HG02642 (cell line): ENCODE measurements around the gene OR2F2.

Experiments used
- ATAC-seq: cut with Tn5 transposase; IDR thresholded peaks from one replicate; pipeline ENCODE4 v1.9.1; 2021; ENCODE audit warnings: mild to moderate bottlenecking; ENCODE audit not compliant: unreplicated experiment, poor library complexity

The OR2F2 gene

DNA sequence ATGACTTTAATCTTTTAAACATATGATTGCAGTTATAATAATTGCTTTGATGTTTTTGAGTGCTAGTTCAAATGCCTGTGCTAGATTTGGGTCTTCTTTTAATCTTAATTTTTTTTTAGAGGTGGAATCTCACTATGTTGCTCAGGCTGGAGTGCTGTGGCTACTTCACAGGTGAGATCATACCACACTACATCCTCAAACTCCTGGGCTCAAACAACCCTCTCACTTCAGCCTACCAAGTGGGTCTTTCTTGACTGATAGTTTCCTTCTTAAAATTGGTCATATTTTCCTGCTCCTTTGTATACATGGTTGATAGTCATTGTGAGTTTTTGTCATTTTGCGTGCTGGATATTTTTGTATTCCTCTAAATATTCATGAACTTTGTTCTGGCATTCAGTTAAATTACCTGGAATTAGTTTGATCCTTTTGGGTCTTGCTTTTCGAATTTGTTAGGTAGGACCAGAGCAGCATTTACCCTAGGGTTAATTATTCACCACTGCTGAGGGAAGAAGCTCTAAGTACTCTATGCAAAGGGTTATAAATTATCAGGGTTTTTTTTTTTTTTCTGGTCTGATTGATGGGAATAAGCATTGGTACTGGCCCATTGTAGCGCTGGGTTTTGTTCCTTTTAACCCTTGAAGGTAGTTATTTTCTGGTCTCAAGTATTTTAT lies 21.0 kb upstream of the OR2F2 start:
- ATAC-seq, result no peak

DNA sequence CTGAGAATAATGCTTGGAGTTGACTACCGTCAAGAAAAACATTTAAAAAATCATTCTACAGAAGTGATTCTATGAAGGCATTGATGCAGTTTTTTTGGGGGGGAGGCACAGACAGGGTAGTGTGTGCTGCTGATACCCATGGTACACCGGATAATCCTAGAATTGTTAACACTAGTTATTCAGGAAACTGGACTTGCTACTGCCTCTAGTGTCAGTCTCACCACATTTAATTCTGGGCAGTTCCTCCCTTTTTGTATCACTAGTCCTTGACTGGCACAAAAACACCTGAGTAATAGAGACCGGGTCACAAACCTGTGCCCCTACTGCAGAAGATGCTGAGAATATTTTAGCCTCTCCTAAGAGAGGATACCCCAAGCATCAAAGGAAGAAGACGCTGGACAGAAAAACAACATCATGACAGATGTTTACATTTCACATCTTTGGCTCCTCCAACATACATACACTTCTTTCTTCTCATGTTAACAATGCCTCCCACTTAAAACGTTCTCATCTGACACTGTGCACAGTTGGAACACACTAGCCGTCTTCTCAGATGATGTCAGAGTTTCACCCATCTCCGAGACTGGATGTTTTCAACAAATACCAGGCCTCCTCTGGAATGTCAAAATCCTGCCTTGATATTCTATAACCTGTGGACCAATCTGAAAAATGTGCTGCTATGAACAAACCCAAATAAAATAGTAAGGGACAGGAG lies 19.9 kb upstream of the OR2F2 start:
- ATAC-seq, result no peak

DNA sequence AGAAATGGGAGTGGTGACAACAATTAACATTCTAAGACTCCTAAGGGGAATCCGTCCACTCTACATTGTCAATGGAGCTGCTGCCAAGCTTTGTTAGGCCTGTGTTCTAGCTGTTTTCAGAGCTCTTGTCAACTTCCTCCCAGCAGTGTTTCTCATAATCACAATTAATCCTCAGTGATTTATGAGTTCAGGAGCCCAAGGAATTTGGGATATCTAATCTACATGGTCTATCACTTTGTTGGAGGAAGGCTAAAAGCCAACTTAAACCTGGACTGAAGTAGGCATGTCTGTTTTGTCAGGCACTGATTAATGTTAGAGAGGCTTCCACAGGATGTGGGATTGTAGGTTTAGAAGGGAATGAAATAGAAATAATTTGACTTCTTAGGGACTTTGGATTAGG lies 10.2 kb upstream of the OR2F2 start:
- ATAC-seq, result no peak

DNA sequence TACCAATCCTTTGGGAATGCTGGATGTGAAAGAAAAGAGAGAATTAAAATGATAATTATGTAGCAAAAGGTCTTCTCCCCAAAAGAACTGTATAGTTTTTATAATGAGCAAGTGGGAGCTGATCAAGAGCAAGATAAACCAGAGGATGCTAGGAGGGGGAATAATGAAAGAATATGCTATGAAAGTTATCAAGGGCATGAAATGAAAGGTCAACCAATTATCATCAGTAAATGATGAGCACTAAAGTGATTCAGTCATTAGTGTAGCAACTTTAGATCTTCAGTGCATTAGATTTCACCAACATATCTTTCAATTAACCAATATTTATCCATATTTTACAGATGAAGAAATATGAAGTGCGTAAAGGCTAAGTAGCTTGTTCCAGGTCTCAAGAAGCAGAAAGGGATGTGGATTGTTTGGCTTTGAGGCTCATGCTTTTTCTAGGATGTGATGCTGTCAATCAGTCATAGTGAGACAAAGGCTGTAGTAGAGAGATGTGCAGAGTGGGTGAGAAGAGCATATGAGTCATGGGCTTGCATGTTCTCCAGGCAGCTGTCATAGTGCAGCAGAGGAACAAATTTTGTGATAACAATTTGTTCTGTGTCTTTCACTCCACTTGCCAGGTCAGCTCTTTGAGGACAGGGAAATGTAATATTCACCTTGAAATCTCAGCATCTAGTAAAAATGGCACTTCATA lies 5.7 kb upstream of the OR2F2 start:
- no peak for ATAC-seq

DNA sequence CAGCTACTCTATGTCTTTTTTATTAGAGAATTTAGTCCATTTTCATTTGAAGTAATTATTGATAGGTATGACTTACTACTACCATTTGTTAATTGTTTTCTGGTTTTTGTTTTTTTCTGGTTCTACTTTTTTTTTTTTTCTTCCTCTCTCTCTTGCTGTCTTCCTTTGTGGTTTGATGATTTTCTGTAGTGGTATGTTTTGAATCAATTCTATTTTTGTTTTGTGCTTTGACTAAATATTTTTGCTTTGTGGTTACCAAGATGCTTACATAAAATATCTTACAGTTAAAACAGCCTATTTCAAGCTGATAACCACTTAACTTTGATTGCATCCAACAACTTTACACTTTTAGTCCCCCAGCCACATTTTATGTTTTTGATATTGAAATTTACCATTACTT lies 3.3 kb upstream of the OR2F2 start:
- ATAC-seq, result no peak

DNA sequence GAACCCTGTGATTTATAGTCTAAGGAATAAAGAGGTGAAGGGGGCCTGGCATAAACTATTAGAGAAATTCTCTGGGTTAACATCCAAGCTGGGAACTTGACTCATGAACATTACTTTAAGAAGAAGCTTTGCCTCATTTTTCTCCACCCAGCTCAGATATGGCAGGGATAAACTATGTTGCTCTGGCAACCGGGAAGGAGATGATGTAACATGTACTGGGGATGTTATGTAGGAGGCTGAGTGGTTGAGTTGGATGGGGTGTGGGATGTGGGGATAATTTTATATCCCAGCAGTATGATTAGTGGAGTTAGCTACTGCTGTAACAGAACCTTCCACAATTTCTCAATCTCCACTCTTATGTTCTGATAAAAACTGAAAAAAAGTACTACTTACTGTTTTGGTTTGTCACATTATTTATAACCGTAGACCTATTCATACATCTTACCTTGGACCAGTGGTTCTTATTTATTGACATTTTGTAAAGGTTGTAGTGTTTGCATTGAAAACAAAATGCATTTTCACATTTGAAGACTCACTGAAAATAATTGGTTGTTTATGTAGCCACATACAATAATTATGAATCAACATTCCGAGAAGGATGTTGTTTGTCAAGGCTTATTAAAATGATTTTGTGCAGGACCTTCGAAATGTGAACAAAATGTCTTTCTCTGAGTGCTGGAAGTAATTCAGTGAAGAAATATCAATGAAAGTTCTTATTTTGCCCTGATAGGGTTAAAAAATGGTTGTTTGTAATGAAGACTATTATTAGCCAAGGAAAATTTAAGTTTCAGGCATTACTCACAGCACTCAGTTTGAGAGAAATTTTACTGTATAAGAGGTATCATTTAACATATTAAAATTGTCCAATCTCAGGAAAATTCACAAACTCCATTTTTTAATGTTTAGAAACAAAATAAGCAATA lies 1.3 kb downstream of the OR2F2 start:
- ATAC-seq, result no peak

DNA sequence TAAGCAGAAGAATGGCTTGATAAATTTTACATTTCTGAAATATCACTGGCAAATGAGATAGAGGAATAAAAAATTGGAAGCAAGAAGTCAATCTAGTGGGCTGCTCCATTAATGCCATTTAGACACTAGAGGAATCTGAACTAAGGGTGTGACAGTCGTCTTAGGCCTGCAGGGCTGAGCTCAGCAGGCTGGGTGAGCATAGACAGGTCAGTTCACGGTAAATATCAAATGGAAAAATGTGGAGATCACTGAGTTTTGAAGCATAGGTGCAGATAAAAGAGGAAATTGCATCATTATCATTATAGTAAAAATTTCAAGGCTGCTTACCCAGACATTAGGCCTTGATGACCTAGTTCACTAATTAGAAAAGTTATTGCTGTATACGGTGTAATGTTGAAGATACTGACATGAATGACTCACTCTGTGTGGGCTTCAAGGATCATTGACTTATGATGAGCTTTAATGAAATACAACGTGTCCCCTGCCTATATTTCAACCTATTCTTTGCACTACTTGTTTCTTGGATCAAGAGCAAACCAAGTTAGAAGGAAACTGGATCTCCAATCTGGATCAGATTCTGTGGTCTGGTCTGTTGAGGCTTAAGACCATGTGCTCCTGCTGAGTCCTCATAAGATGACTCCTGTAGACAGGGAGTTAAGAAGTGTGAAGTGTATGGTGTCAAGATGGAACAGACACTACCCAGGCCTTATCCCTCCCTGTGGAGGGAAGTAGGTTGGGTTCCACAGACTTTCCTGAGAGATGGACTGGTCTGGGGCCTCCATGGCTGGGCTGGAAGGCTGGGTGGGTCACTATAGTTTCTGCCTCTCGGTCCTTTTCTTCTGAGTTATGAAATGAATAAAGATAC lies 3.6 kb downstream of the OR2F2 start:
- ATAC-seq, result no peak

DNA sequence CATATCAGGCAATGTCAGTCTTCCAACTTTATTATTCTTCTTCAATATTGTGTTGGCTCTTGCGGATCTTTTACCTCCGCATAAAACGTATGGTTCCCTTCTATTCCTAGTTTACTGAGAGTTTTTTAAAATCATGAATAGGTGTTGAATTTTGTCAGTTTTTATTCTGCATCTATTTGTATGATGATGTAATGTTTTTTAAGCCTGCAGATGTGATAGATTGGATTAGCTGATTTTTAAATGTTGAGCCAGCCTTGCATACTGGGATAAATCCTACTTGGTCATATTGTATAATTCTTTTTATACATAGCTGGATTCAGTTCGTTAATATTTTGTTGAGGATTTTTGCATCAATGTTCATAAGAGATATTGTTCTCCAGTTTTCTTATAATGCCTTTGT lies 10.4 kb downstream of the OR2F2 start:
- no peak for ATAC-seq

DNA sequence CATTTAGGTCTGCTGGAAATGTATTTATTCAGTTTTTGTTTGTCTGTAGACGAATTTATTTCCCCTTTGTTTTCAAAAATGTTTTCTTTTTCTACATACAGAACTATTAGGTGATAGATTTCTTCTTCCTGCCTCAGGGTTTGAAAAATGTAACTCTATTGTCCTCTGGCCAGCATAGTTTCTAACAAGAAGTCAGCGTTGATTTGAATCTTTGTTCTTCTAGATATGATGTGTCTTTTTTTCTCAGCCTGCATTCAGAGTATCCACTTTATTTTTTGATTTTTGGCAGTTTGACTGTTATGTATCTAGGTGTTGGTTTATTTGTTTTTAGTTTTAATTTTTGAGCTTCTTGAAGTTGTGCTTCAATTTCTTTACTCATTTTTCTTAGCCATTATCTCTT lies 12.1 kb downstream of the OR2F2 start:
- no peak for ATAC-seq

DNA sequence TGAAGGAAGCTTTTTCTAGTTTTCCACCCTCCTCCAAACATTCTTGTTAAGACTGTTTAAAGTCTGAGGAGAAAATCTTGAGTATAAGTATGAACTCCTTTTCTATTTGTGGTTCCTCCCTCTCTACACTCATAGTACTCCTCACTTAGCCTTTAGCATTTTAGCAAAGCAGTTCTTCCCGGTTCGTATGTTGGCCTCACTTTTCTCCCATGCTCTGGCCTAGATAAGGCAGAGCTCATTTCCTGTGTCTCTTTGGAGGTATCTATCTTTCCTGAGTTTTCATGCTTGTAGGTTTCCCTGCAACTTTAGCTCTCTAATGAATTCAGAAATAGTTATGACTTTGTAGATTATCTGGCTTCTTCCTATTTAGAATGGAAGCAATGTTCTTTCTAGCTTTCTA lies 13.7 kb downstream of the OR2F2 start:
- ATAC-seq, result no peak

DNA sequence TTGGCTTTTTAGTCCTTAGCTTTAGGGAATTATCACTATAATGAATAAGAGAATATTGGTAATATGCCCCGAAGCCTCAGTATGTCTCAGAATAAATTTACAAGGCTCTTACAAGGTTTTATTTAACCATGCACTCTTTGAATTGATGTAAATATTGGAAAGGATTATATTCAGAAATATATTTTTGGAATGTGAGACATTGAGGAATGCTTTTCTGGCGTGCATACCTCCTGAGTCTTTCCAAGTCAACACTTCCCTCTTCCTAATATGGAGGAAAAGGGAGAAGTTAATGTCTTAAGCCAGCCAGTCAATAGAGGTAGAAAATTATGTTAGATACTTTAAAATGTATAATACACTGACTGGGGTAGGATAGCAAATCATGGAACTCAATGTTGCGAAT lies 18.4 kb downstream of the OR2F2 start:
- ATAC-seq, result no peak

DNA sequence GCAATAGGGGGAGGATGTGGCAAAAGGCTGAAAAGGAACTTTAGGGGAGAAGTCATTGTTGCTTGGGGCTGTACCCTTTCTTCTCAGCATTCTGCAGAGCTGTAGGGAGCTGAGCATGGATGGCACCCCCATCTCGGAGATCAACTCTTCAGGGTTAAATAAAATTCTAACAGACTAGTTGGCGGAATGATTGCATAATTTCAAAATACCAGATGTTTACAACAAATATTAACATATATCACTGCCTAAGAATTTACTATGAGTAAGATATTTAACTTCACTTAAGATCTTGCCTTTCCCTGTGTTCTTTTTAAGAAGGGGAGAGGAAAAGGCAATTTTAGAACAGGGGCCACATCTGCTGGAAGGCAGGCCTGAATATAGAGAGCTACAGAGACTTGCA lies 19.1 kb downstream of the OR2F2 start:
- ATAC-seq, result no peak

DNA sequence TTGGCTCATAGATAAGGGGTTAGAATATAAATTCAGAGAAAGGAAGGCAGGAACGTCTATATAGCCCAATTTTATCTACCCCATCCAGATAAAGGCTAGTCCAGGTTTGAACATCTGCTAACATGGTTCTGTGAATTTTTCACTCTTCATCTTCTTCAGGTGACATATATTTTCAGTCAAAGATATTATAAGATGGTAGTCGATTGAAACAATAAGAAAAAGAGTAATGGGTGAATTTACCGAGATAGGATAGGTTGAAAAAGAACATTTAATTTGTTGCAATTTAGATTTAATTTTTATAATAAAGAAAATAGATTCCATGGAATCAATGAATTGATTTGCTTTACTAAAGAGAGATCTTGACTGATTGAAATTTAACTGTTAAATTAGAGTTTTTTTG lies 19.5 kb downstream of the OR2F2 start, which contains the start of gene OR2F1:
Gene OR2F1, plus strand, starts transcription at position 301 of the 400 bp plus-strand sequence. CDS start 5,127 bp downstream, outside the sequence.
- no peak for ATAC-seq

DNA sequence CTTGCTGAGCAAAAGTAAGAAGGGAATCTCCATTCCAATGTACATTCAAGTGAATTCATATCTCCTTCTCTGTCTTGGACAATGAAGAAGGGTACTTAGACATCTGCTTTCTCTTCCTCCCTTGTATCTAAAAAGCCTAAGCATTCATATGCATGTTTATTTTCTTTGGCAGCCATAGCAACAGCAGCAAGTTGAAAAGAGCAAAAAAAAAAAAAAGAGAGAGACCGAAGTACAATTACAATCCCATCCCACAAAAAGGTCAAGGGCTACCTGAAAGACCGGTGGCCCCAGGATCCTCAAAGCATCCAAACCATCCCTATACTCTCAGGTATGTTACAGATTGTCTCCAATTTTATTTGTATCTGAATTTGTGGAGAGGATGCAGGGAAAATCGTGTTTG lies 23.7 kb downstream of the OR2F2 start:
- ATAC-seq, result no peak

DNA sequence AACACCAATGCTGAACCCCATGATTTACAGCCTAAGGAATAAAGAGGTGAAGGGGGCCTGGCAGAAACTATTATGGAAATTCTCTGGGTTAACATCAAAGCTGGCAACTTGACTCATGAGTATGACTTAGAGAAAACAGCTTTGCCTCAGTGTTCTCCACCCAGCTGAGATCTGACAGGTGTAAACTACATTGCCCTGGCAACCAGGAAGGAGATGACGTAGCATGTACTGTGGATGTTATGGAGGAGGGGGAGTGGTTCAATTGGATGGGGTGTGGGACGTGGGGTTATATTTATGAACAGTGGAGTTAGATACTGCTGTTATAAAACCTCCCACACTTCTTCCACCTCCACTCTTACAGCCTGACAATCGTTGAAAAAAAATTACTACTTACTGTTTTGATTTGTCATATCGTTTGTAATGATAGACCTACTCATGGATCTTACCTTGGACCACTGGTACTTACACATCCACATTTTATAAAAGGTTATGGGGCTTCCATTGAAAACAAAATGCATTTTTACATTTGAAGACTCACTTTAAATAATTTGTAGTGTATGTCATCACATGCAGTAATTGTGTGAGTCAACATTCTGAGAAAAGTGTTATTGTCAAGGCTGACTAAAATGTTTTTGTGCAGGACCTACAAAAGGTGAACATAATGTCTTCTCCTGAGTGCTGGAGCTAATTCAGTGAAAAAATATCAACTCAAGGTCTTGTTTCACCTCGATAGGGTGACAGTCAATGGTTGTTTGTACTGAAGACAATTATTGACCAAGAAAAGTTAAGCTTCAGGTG lies 26.0 kb downstream of the OR2F2 start:
- no peak for ATAC-seq

DNA sequence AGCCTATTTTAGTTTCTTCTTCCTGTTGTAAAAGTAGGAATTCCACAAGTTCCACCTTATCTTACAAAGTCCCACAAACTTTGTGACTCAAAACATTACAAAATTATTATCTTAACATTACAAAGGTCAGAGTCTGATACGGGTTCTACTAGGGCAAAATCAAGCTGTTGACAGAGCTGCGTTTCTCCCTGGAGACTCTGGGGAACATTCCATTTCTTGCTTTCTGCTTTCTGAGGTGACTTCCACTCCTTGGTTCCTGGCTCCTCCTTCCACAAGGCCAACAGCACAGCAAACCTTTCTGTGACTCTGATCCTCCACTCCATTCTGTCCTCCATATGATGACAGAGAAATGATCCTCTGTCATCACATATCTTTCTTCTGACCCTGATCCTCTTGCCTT lies 30.2 kb downstream of the OR2F2 start:
- no peak for ATAC-seq

DNA sequence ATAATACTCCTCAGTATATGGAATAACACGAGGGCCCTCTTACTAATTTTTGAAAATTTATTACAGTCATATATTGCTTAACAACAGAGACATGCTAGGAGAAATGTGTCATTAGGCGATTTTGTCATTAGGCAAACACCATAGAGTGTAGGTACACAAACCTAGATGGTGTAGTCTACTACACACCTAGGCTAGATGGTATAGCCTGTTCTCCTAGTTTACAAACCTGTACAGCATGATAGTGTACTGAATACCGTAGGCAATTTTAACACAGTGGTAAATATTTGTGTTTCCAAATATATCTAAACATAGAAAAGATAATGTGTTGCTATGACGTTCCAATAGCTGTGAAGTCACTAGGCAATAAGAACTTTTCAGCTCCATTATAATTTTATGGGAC lies 32.4 kb downstream of the OR2F2 start:
- no peak for ATAC-seq

DNA sequence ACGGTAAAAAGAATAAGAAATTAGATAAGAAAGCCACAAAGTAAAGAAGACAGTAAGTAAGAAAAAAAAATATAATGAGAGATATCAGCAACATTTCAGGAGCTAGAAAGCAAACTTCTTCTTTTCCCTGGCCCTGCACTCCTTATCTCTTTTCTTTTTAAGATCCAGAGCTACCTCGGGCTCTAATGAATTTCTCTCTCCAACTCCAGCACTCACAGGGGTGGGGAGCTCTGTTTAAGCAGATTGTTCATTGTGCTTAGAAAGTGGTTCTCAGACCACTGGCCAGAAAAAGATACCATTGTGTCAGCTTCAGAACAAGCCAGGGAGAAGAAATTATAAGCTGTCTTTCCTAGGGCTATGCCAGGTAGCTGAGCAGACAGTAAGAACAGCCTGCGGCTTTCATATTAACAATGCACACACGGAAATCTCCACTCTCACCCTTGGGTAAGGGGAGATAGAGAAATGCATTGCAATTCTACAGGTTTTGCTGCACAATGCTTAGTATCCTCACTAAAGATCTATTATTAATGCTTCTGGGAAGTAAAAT lies 38.9 kb downstream of the OR2F2 start:
- ATAC-seq, result no peak

DNA sequence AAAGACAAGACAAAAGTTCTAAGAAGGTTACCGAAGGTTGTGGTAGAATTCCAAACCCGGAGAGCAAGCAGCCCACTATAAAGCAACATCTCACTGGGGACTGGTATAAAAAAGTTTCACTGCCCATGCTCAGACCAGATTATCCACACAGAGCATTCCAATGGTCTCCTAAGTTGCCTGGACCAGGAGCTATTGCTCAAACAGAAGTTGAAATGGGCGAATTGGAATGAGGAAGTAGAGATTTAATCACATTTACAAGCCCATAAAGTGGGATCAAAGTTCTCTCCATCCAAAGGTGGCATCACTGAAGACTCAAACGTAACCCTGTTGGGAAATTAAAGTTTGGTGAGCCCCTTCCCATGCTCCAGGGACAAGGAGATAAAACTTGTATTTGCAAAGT lies 39.4 kb downstream of the OR2F2 start:
- ATAC-seq, result no peak
